ENCODE data around the gene F13B. TPM values are rescaled to one million over a fixed set of nuclear protein-coding genes. Genes with fewer than 3 reads are reported as not detected.
"Not testable (repeated sequence)": the region's sequence is repeated elsewhere in the genome, so short reads cannot be mapped to it uniquely, and the experiment has no call there.

F13B gene, protein sequence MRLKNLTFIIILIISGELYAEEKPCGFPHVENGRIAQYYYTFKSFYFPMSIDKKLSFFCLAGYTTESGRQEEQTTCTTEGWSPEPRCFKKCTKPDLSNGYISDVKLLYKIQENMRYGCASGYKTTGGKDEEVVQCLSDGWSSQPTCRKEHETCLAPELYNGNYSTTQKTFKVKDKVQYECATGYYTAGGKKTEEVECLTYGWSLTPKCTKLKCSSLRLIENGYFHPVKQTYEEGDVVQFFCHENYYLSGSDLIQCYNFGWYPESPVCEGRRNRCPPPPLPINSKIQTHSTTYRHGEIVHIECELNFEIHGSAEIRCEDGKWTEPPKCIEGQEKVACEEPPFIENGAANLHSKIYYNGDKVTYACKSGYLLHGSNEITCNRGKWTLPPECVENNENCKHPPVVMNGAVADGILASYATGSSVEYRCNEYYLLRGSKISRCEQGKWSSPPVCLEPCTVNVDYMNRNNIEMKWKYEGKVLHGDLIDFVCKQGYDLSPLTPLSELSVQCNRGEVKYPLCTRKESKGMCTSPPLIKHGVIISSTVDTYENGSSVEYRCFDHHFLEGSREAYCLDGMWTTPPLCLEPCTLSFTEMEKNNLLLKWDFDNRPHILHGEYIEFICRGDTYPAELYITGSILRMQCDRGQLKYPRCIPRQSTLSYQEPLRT
- not detected in 2 replicates for total RNA-seq

- intact Hi-C loops (cut with micrococcal nuclease), result no loop called here
- no peak for DNase-seq
- Mint-ChIP-seq H3K27me3 (peaks cover 6% of the 10 kb centered on the region), H3K4me1 (no peaks in the 10 kb centered on the region), H3K9me3 (no peaks in the 10 kb centered on the region), H3K4me3 (no peak within 1 kb of the TSS), H3K27ac (no peak within 1 kb of the TSS), H3K36me3 (ENCODE audit: low read depth) (no peaks in the 10 kb centered on the region)
Observed at GRCh38 chr1:197066719-197067456, at the start of gene F13B. TSS of gene F13B (minus strand) at chr1:197067260. CDS start at chr1:197067223, 37 bp downstream.

DNA sequence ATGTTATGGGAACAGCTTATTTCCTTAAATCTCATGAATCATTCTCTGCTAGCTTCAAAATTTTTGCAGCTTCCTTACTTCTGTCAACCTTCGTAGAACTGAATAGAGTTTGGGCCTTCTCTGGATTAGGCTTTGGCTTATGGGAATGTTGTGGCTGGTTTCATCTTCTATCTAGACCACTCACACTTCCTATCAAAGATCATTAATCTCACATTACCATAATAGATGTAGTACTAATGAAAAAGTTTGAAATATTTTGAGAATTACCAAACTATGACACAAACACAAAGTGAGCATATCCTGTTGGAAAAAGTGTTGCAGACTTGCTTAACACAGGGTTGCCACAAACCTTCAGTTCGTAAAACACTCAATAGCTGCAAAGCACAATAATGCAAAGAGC is 49.1 kb upstream of the F13B start:
- intact Hi-C loops (cut with micrococcal nuclease), result no loop called here
- Mint-ChIP-seq H3K4me3 (no peak overlapping the region), H3K27me3 (no peaks in the 10 kb centered on the region), H3K27ac (no peak overlapping the region), H3K9me3 (peaks cover 5% of the 10 kb centered on the region), H3K4me1 (peaks cover 12% of the 10 kb centered on the region), H3K36me3 (ENCODE audit: low read depth) (peaks cover 61% of the 10 kb centered on the region)
- no peak for DNase-seq

DNA sequence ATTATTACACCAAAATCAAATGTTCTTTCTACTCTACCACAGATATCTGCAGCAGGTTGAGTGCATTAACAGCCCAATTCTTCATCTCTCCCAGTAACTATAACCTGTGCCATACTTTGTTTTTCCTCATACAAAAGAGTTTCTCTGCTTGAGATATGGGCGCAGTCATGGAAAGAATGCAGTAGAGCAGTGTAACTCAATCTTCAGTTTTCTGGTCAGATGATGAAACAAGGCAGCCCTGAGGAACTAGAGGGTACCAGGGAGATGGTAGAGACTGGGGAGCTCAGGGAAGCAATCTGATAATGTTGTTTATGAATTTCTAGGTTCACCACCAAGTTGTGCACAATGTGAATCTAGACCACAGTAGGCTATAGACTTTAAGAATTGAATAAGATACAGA is 39.8 kb upstream of the F13B start:
- Mint-ChIP-seq H3K4me3 (no peak overlapping the region), H3K4me1 (peaks cover 23% of the 10 kb centered on the region), H3K9me3 (peaks cover 12% of the 10 kb centered on the region), H3K27me3 (no peaks in the 10 kb centered on the region), H3K27ac (no peak overlapping the region), H3K36me3 (ENCODE audit: low read depth) (peaks cover 76% of the 10 kb centered on the region)
- intact Hi-C loops (cut with micrococcal nuclease), result loop anchor here (5.0 kb wide), 1 partner anchor 35 kb away; no protein-coding TSS in a partner anchor
- no peak for DNase-seq

- no peak for DNase-seq
- peaks cover 25% of the 10 kb centered on the region for H3K4me1 Mint-ChIP-seq
- H3K27ac Mint-ChIP-seq, result no peak overlapping the region
- intact Hi-C loops (cut with micrococcal nuclease), result no loop called here
- no peak overlapping the region for H3K4me3 Mint-ChIP-seq
- no peaks in the 10 kb centered on the region for H3K27me3 Mint-ChIP-seq
- H3K36me3 Mint-ChIP-seq (ENCODE audit: low read depth), result peaks cover 56% of the 10 kb centered on the region
- peaks cover 4% of the 10 kb centered on the region for H3K9me3 Mint-ChIP-seq
Observed at GRCh38 chr1:197103300-197103699, 36.2 kb upstream of the F13B start.

- no peak overlapping the region for H3K4me3 Mint-ChIP-seq
- H3K9me3 Mint-ChIP-seq, result peaks cover 4% of the 10 kb centered on the region
- intact Hi-C loops (cut with micrococcal nuclease), result no loop called here
- no peak overlapping the region for H3K27ac Mint-ChIP-seq
- H3K27me3 Mint-ChIP-seq, result no peaks in the 10 kb centered on the region
- H3K36me3 Mint-ChIP-seq (ENCODE audit: low read depth), result peaks cover 50% of the 10 kb centered on the region
- DNase-seq, result no peak
- peaks cover 23% of the 10 kb centered on the region for H3K4me1 Mint-ChIP-seq
Observed at GRCh38 chr1:197101978-197102377, 34.9 kb upstream of the F13B start.

- peaks cover 20% of the 10 kb centered on the region for H3K4me1 Mint-ChIP-seq
- H3K36me3 Mint-ChIP-seq (ENCODE audit: low read depth), result peaks cover 40% of the 10 kb centered on the region
- peaks cover 4% of the 10 kb centered on the region for H3K9me3 Mint-ChIP-seq
- peak overlapping the region; percentile 11 for H3K4me3 Mint-ChIP-seq
- DNase-seq, result no peak
- no peak overlapping the region for H3K27ac Mint-ChIP-seq
- intact Hi-C loops (cut with micrococcal nuclease), result no loop called here
- no peaks in the 10 kb centered on the region for H3K27me3 Mint-ChIP-seq
Observed at GRCh38 chr1:197100677-197101076, 33.6 kb upstream of the F13B start.

DNA sequence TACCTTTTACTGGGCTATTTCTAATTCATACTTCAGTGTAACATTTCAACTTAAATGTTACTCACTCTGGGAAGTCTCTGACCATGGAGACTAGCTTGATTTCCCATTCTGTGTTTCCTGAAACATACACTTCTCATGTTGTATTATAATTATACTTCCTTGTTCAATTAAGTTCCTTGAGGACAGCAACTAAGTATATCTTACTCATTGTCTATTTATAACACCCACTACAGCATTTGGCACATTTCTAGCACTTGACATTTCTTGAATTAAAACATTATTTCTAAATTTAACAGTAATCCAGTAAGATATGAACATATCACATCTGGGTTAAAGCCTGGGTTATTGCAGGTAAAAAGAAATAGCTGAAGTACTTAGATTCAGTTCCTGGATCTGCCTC is 32.4 kb upstream of the F13B start:
- intact Hi-C loops (cut with micrococcal nuclease), result no loop called here
- no peaks in the 10 kb centered on the region for H3K27me3 Mint-ChIP-seq

GRCh38 chr1:197096971-197097370 is 29.9 kb upstream of the F13B start:
- DNase-seq; H3K27ac Mint-ChIP-seq; intact Hi-C loops (cut with micrococcal nuclease); H3K27me3 Mint-ChIP-seq; H3K9me3 Mint-ChIP-seq; H3K4me3 Mint-ChIP-seq: not testable (repeated sequence)
- H3K36me3 Mint-ChIP-seq (ENCODE audit: low read depth), result peaks cover 34% of the 10 kb centered on the region
- H3K4me1 Mint-ChIP-seq, result peaks cover 14% of the 10 kb centered on the region

More for the DNA sequence above, 32.4 kb upstream of the F13B start:
- Mint-ChIP-seq H3K36me3 (ENCODE audit: low read depth) (peaks cover 41% of the 10 kb centered on the region), H3K4me1 (peaks cover 20% of the 10 kb centered on the region), H3K9me3 (no peaks in the 10 kb centered on the region), H3K27ac (no peak overlapping the region), H3K4me3 (no peak overlapping the region)
- no peak for DNase-seq

- Mint-ChIP-seq H3K9me3 (no peaks in the 10 kb centered on the region), H3K4me1 (peaks cover 8% of the 10 kb centered on the region), H3K27me3 (no peaks in the 10 kb centered on the region), H3K4me3 (no peak overlapping the region), H3K36me3 (ENCODE audit: low read depth) (peaks cover 34% of the 10 kb centered on the region), H3K27ac (no peak overlapping the region)
- intact Hi-C loops (cut with micrococcal nuclease), result no loop called here
- DNase-seq, result no peak
Observed at GRCh38 chr1:197096137-197096536, 29.1 kb upstream of the F13B start.

DNA sequence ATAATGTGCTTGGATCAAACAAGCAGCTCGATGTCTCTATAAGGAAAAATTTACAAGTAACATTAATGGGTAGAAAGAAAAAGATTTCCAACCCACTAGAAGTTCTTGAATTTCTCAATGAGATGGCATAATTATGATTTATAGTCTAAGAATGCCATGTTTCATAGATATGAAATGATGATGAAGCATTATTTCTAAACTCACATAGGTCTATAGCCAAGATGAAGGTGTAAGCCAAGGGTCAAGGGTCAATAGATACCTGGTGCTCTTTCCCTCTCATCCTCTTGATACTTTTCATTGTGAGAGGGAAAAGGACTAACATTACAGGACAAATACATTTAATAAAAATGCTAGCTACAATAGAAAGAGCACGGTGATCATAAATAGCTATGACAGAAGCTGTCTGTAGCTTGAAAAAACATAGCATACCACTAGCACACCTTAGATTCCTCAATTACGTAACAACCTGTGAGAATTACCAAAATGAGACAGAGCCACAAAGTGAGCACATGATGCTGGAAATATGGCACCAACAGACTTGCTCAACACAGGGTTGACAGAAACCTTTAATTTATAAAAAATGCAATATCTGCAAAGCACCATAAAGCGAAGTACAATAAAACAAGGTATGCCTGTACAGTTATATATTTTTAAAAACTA is 26.3 kb upstream of the F13B start:
- Mint-ChIP-seq H3K27me3 (no peaks in the 10 kb centered on the region), H3K9me3 (no peaks in the 10 kb centered on the region), H3K4me1 (peaks cover 3% of the 10 kb centered on the region), H3K36me3 (ENCODE audit: low read depth) (peaks cover 45% of the 10 kb centered on the region), H3K27ac (no peak overlapping the region), H3K4me3 (no peak overlapping the region)
- DNase-seq, result no peak
- intact Hi-C loops (cut with micrococcal nuclease), result no loop called here

GRCh38 chr1:197092491-197093023 is 25.5 kb upstream of the F13B start:
- no peaks in the 10 kb centered on the region for H3K27me3 Mint-ChIP-seq
- no peak overlapping the region for H3K4me3 Mint-ChIP-seq
- H3K9me3 Mint-ChIP-seq, result no peaks in the 10 kb centered on the region
- intact Hi-C loops (cut with micrococcal nuclease), result no loop called here
- H3K27ac Mint-ChIP-seq, result peak overlapping the region; percentile 26
- H3K4me1 Mint-ChIP-seq, result peaks cover 3% of the 10 kb centered on the region
- peaks cover 50% of the 10 kb centered on the region for H3K36me3 Mint-ChIP-seq (ENCODE audit: low read depth)
- DNase-seq, result no peak

GRCh38 chr1:197083474-197083873 is 16.4 kb upstream of the F13B start:
- H3K9me3 Mint-ChIP-seq, result peaks cover 26% of the 10 kb centered on the region
- DNase-seq, result no peak
- no peak overlapping the region for H3K4me3 Mint-ChIP-seq
- no peaks in the 10 kb centered on the region for H3K4me1 Mint-ChIP-seq
- peaks cover 2% of the 10 kb centered on the region for H3K27me3 Mint-ChIP-seq
- H3K36me3 Mint-ChIP-seq (ENCODE audit: low read depth), result peaks cover 67% of the 10 kb centered on the region
- intact Hi-C loops (cut with micrococcal nuclease), result no loop called here
- H3K27ac Mint-ChIP-seq, result no peak overlapping the region

GRCh38 chr1:197081117-197081753 is 14.2 kb upstream of the F13B start:
- Mint-ChIP-seq H3K27ac (no peak overlapping the region), H3K27me3 (peaks cover 6% of the 10 kb centered on the region), H3K36me3 (ENCODE audit: low read depth) (peaks cover 52% of the 10 kb centered on the region), H3K4me3 (no peak overlapping the region), H3K4me1 (no peaks in the 10 kb centered on the region), H3K9me3 (peaks cover 26% of the 10 kb centered on the region)
- intact Hi-C loops (cut with micrococcal nuclease), result no loop called here
- no peak for DNase-seq

Data from activated CD4-positive, alpha-beta T cell treated with anti-CD3 and anti-CD28 coated beads, Interleukin-2, amount 10 ng/mL, durations not matched to agents 24 days and 14 days (primary cell).